K562 (cell line): Measurements from ENCODE around the gene NR4A2. TPM values are rescaled to one million over a fixed set of nuclear protein-coding genes. Genes with fewer than 3 reads are reported as not detected.
A peak's percentile ranks its signal among the peaks of the same experiment; 100 is the strongest.

Experiments
- HMBOX1 ChIP-seq: sonication (generic); IDR thresholded peaks from 2 replicates; pipeline ENCODE4 v1.6.1; 2016
- NFATC3 ChIP-seq: fragments of 450-650 bp; IDR thresholded peaks from 2 replicates; pipeline ENCODE4 v1.6.1; 2017; ENCODE audit warnings: mild to moderate bottlenecking
- ZNF644 ChIP-seq: fragments of 200-800 bp; sonication (Bioruptor generic); IDR thresholded peaks from 2 replicates; pipeline ENCODE4 v1.6.1; 2016; ENCODE audit warnings: low read depth, missing genetic modification characterization, missing compliant biosample characterization
- polyA plus RNA-seq, 8 experiments: library from polyadenylated mRNA; depleted of rRNA in 4 of 8; stranded (reverse) in 5 of 8; unstranded in 3 of 8; fragments of >200 nt; fragmentation: Nextera tagmentation in 2 of 8; fragmentation: Illumina TruSeq in 1 of 8; extraction: Ambion mirVana in 2 of 8; extraction: Trizol in 1 of 8; gene quantifications; 2 replicates each; pipeline versions ENCODE4 v1.2.1 to v1.2.3, GENCODE V29; 2011 to 2014; ENCODE audit warnings: inconsistent platforms in 1 of 8, missing spikeins in 1 of 8
- total RNA-seq, 7 experiments: library from RNA; depleted of rRNA in 6 of 7; stranded (reverse); fragments of >200 nt in 6 of 7; fragmentation: Illumina TruSeq in 2 of 7; extraction: Trizol in 2 of 7; gene quantifications; 2 replicates each; pipeline versions ENCODE4 v1.2.1 to v1.2.3, GENCODE V29; 2011 to 2021; ENCODE audit warnings: low replicate concordance in 1 of 7
- TF ChIP-seq, protein P1 (sequence below): sonication (generic); formaldehyde crosslinking; IDR thresholded peaks from 2 replicates; pipeline ENCODE4 v1.8.0; 2023; ENCODE audit warnings: mild to moderate bottlenecking, missing genetic modification reagents
- TF ChIP-seq, protein P2 (sequence below): fragments of 200-800 bp; sonication (Bioruptor generic); IDR thresholded peaks from 2 replicates; pipeline ENCODE4 v1.6.1; 2016; ENCODE audit warnings: missing genetic modification characterization, missing compliant biosample characterization
- TF ChIP-seq, protein P3 (sequence below), 2 experiments: fragments of 450-650 bp in 1 of 2; sonication (generic) in 1 of 2; formaldehyde crosslinking in 1 of 2; IDR thresholded peaks; 2 replicates each; pipeline versions ENCODE4 v1.7.1 to v1.9.0; 2016 to 2022; ENCODE audit warnings: inconsistent platforms in 1 of 2, mild to moderate bottlenecking in 1 of 2, missing genetic modification reagents in 1 of 2

Gene NR4A2
- total and polyA plus RNA-seq, 9 of the 15 experiments (the other 6 are each of a cell fraction or from before 2014, with no cell fraction given): 0.94 to 5.1 (median 1.3) TPM

- TF ChIP-seq, protein P1, sequence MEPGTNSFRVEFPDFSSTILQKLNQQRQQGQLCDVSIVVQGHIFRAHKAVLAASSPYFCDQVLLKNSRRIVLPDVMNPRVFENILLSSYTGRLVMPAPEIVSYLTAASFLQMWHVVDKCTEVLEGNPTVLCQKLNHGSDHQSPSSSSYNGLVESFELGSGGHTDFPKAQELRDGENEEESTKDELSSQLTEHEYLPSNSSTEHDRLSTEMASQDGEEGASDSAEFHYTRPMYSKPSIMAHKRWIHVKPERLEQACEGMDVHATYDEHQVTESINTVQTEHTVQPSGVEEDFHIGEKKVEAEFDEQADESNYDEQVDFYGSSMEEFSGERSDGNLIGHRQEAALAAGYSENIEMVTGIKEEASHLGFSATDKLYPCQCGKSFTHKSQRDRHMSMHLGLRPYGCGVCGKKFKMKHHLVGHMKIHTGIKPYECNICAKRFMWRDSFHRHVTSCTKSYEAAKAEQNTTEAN (CRISPR knock-in tag): no peak
- TF ChIP-seq ZNF644 (0 out of 2 replicates have a peak, but pooled peaks have one; percentile 1), NFATC3 (0 out of 2 replicates have a peak, but pooled peaks have one; percentile 9), HMBOX1 (peak; percentile 95)
- TF ChIP-seq, protein P2, sequence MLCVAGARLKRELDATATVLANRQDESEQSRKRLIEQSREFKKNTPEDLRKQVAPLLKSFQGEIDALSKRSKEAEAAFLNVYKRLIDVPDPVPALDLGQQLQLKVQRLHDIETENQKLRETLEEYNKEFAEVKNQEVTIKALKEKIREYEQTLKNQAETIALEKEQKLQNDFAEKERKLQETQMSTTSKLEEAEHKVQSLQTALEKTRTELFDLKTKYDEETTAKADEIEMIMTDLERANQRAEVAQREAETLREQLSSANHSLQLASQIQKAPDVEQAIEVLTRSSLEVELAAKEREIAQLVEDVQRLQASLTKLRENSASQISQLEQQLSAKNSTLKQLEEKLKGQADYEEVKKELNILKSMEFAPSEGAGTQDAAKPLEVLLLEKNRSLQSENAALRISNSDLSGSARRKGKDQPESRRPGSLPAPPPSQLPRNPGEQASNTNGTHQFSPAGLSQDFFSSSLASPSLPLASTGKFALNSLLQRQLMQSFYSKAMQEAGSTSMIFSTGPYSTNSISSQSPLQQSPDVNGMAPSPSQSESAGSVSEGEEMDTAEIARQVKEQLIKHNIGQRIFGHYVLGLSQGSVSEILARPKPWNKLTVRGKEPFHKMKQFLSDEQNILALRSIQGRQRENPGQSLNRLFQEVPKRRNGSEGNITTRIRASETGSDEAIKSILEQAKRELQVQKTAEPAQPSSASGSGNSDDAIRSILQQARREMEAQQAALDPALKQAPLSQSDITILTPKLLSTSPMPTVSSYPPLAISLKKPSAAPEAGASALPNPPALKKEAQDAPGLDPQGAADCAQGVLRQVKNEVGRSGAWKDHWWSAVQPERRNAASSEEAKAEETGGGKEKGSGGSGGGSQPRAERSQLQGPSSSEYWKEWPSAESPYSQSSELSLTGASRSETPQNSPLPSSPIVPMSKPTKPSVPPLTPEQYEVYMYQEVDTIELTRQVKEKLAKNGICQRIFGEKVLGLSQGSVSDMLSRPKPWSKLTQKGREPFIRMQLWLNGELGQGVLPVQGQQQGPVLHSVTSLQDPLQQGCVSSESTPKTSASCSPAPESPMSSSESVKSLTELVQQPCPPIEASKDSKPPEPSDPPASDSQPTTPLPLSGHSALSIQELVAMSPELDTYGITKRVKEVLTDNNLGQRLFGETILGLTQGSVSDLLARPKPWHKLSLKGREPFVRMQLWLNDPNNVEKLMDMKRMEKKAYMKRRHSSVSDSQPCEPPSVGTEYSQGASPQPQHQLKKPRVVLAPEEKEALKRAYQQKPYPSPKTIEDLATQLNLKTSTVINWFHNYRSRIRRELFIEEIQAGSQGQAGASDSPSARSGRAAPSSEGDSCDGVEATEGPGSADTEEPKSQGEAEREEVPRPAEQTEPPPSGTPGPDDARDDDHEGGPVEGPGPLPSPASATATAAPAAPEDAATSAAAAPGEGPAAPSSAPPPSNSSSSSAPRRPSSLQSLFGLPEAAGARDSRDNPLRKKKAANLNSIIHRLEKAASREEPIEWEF (CRISPR knock-in tag): 0 out of 2 replicates have a peak, but pooled peaks have one; percentile 69
- TF ChIP-seq, protein P3, sequence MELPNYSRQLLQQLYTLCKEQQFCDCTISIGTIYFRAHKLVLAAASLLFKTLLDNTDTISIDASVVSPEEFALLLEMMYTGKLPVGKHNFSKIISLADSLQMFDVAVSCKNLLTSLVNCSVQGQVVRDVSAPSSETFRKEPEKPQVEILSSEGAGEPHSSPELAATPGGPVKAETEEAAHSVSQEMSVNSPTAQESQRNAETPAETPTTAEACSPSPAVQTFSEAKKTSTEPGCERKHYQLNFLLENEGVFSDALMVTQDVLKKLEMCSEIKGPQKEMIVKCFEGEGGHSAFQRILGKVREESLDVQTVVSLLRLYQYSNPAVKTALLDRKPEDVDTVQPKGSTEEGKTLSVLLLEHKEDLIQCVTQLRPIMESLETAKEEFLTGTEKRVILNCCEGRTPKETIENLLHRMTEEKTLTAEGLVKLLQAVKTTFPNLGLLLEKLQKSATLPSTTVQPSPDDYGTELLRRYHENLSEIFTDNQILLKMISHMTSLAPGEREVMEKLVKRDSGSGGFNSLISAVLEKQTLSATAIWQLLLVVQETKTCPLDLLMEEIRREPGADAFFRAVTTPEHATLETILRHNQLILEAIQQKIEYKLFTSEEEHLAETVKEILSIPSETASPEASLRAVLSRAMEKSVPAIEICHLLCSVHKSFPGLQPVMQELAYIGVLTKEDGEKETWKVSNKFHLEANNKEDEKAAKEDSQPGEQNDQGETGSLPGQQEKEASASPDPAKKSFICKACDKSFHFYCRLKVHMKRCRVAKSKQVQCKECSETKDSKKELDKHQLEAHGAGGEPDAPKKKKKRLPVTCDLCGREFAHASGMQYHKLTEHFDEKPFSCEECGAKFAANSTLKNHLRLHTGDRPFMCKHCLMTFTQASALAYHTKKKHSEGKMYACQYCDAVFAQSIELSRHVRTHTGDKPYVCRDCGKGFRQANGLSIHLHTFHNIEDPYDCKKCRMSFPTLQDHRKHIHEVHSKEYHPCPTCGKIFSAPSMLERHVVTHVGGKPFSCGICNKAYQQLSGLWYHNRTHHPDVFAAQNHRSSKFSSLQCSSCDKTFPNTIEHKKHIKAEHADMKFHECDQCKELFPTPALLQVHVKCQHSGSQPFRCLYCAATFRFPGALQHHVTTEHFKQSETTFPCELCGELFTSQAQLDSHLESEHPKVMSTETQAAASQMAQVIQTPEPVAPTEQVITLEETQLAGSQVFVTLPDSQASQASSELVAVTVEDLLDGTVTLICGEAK (IDR thresholded peaks at IDR 0.05): peak; percentile 62
- TF ChIP-seq, protein P3 (CRISPR knock-in tag; IDR thresholded peaks at IDR 0.05): no peak
These were observed 10.8 kb upstream of the NR4A2 start (continued) for GRCh38 chr2:156343096-156343939.
